GM12874 (cell line): ENCODE results near the gene SORCS2.

Experiments used
- CTCF ChIP-seq: IDR thresholded peaks from 2 replicates; pipeline ENCODE4 v1.5.1; 2011; ENCODE audit warnings: low read depth, mild to moderate bottlenecking, control low read depth, low read length, moderate library complexity; ENCODE audit not compliant: insufficient read depth

The SORCS2 gene

GRCh38 chr4:7788193-7788592 is 595.9 kb downstream of the SORCS2 start:
- TF ChIP-seq CTCF, result no peak

DNA sequence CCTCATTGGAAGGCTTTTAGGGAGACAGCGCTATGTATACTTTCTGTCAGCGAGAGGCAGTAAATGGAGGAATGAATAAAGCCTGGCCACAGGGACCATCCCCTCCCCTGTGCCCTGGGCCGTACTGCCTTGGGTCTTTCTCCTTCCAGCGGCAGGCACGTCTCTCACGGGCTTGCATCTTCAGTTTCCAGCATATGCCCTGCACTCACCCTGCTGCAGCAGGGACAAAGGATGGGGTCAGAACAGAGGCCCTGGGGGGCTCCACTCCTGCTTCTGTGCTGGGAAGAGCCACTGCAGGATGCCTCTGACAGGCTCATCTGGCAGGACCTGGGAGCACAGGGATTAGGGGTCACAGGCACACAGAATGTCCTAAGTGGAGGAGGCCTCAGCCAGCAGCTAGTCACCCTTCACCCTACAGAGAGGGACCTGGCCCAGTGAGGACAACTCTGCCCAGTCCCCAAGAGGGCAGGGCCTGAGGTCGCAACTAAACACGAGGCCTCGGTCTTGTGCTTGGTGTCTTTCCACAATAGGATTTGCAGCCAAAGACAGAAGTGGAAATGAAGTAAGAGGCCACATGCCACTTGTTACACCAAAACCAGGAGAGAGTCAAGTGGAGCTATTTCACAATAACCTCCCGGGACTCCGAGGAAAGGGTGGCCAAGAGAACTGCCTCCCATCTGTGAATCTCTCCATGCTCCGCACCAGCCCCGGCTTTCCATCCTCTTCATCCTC is 596.5 kb downstream of the SORCS2 start:
- TF ChIP-seq CTCF, result no peak

DNA sequence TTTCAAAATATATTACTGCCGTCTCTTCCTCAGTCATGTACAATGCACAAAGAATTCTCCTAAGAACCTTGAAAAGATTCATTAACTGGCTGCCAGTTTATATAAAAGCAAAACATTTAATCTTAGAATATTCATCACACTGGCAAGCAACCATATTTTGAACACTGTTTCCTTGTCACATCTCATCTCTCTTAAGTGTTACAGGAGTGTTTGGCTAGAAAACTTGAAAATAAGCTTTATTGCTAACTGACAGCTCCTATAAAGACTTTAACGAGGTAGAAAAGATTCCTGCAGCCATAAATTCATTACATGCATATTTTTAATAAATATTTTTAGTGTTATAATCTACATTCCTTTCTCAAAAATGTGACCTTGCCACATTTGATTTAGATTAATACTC is 597.7 kb downstream of the SORCS2 start:
- TF ChIP-seq CTCF, result no peak

- no peak for TF ChIP-seq CTCF
These were observed 598.7 kb downstream of the SORCS2 start for GRCh38 chr4:7790999-7791398.
